GM21619 (cell line): ENCODE results near the gene VPS29.

ENCODE experiments used
- ATAC-seq: cut with Tn5 transposase; IDR thresholded peaks from one replicate; pipeline ENCODE4 v1.9.1; 2021; ENCODE audit not compliant: unreplicated experiment

The VPS29 gene

DNA sequence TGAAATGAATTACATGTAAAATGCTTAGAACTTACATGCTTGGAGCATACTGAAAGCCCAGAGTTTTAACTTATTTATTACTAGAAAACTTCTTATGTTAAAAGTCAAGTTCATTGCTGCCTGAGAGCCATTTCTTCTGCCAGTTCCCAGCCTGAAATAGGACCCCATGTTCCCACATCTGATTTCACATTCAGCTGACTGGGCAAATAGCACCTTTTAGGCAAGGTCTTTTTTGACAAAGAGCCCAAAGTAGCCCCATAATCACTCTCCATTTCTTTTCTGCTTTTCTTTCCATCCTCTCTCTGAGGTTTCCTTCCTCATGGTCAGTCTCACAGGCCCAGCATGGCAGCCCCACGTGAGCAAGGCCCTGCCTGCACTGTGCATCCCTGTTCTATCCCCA lies 50.6 kb downstream of the VPS29 start:
- ATAC-seq: no peak

- peak; percentile 93 for ATAC-seq
Observed at GRCh38 chr12:110449799-110450497, 52.0 kb downstream of the VPS29 start, which contains the start of gene ARPC3. Gene ARPC3 (minus strand): TSS chr12:110450337. CDS start chr12:110450260, 77 bp downstream.

- no peak for ATAC-seq
Observed at GRCh38 chr12:110444455-110444854, 57.5 kb downstream of the VPS29 start.
